Measurements from ENCODE around the gene ARMC8.
"Not testable (repeated sequence)": the region's sequence is repeated elsewhere in the genome, so short reads cannot be mapped to it uniquely, and the experiment has no call there.

ARMC8 gene, protein sequence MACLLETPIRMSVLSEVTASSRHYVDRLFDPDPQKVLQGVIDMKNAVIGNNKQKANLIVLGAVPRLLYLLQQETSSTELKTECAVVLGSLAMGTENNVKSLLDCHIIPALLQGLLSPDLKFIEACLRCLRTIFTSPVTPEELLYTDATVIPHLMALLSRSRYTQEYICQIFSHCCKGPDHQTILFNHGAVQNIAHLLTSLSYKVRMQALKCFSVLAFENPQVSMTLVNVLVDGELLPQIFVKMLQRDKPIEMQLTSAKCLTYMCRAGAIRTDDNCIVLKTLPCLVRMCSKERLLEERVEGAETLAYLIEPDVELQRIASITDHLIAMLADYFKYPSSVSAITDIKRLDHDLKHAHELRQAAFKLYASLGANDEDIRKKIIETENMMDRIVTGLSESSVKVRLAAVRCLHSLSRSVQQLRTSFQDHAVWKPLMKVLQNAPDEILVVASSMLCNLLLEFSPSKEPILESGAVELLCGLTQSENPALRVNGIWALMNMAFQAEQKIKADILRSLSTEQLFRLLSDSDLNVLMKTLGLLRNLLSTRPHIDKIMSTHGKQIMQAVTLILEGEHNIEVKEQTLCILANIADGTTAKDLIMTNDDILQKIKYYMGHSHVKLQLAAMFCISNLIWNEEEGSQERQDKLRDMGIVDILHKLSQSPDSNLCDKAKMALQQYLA

GRCh38 chr3:138187296-138188012, at the start of gene ARMC8:
Gene ARMC8 (plus strand): TSS chr3:138187301. CDS start chr3:138187555, 254 bp downstream.
- no peak for DNase-seq (ENCODE audit: low read depth in 2 of 2)

GRCh38 chr3:138137861-138138260, 49.2 kb upstream of the ARMC8 start:
- no peak for DNase-seq (ENCODE audit: low read depth in 2 of 2)

GRCh38 chr3:138139691-138140090, 47.4 kb upstream of the ARMC8 start:
- DNase-seq (ENCODE audit: low read depth in 2 of 2) = no peak

DNA sequence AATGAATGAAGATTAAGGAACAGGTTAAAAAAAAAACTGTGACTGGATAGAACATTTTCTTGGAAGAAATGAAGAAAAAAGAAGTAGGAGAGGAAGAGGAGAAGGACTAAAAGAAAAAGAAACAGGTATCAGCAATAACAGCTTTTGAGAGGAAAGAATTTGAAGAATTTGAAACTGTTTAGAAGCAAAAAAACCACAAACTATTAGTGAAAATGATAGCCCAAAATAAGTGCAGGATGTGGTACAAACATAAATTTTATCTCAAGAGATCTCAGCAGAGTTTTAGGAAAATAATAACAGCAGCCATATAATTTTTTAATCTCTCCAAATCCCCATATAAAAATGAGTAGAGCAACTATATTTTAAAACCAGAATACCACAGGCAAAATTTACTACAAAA, 46.2 kb upstream of the ARMC8 start:
- no peak for DNase-seq (ENCODE audit: low read depth in 2 of 2)

- not testable (repeated sequence) for DNase-seq (ENCODE audit: low read depth in 2 of 2)
Observed at GRCh38 chr3:138142181-138142580, 44.9 kb upstream of the ARMC8 start.

DNA sequence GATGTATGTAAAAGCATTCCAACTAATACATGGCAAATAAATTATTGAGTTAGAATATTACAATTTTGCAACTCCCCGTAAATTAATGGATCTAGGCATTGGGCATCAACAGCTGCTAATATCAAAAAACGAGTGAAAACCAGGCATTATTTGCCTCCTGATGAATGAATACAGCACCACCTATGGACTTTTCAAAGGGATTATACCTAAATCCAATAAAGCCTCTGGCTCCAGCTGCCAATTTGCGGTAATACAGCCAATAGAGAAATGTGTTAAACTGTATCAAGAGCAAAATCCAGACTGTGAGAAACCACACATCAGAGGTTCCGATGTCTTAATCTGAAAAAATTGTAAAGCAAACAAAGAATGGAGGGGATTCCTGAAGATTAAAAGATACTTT, 38.6 kb upstream of the ARMC8 start:
- DNase-seq (ENCODE audit: low read depth in 2 of 2) = no peak

GRCh38 chr3:138154534-138154933, 32.6 kb upstream of the ARMC8 start:
- no peak for DNase-seq (ENCODE audit: low read depth in 2 of 2)

GRCh38 chr3:138157743-138158142, 29.4 kb upstream of the ARMC8 start:
- DNase-seq (ENCODE audit: low read depth in 2 of 2) = no peak

- DNase-seq (ENCODE audit: low read depth in 2 of 2) = no peak
Observed at GRCh38 chr3:138165061-138165460, 22.0 kb upstream of the ARMC8 start.

- no peak for DNase-seq (ENCODE audit: low read depth in 2 of 2)
Observed at GRCh38 chr3:138172625-138173024, 14.5 kb upstream of the ARMC8 start.

- DNase-seq (ENCODE audit: low read depth in 2 of 2) = no peak
Observed at GRCh38 chr3:138173769-138174420, 13.2 kb upstream of the ARMC8 start.

GRCh38 chr3:138174421-138175131, 12.5 kb upstream of the ARMC8 start, which contains the start of gene DBR1:
Gene DBR1 (minus strand): TSS chr3:138174921. CDS start chr3:138174795, 126 bp downstream.
- DNase-seq (ENCODE audit: low read depth in 2 of 2) = peak; percentile 44 to 53

DNA sequence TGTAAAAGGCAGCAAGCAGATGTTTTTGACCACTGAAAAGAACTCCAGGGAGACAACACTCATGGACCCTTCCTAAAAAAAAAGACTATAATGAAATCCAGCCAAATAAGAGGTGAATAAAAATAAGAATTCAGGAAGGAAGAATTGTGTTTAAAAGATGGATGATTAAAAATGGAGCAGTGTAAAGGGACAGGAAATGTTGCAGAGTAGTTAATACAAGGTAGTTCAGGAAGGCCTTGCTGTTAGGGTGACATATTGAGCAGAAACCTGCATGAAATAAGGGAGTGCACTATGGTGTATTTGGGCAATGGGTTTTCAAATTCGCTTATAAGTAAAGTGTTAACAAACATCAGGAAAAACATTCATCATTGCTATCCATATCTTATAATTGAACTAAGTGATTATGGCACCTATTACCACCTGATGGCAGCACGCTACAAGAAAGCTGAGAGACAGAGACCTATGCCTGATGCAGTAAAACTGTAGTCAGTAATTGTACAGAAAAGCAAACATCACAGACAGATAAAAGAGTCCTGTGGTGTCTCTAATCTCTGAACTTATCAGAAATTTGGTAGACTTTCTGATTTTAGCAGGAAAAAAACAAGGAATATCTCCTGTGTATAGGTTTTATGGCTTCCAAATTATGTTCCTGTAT, 6.6 kb upstream of the ARMC8 start:
- DNase-seq (ENCODE audit: low read depth in 2 of 2) = no peak

- no peak for DNase-seq (ENCODE audit: low read depth in 2 of 2)
Observed at GRCh38 chr3:138184994-138185393, 2.1 kb upstream of the ARMC8 start.

- no peak for DNase-seq (ENCODE audit: low read depth in 2 of 2)
Observed at GRCh38 chr3:138186221-138186620, 880 bp upstream of the ARMC8 start.

DNA sequence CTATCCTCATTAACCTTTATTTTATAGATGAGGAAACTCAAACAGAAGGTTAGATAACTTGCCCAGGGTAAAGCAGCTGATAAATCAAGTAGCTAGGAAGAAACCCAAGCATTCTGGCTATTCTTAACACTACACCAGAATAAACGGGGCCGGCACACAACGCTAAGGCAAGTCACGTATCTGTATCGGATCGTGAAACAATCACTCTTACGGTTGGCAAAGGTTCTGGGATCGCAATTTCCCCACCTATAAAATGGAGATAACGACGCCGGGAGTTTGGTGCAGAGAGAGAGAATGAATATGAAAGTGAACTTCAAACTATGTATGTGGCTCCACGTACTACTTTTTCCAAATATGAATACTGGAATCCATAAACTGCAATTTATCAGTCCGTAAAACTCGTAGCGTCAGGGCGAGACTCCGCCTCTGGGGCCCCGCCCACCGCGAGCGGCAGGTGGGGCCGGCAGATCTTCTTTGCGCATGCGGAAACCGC, 252 bp upstream of the ARMC8 start:
- DNase-seq (ENCODE audit: low read depth in 2 of 2) = peak; percentile 77 to 78

DNA sequence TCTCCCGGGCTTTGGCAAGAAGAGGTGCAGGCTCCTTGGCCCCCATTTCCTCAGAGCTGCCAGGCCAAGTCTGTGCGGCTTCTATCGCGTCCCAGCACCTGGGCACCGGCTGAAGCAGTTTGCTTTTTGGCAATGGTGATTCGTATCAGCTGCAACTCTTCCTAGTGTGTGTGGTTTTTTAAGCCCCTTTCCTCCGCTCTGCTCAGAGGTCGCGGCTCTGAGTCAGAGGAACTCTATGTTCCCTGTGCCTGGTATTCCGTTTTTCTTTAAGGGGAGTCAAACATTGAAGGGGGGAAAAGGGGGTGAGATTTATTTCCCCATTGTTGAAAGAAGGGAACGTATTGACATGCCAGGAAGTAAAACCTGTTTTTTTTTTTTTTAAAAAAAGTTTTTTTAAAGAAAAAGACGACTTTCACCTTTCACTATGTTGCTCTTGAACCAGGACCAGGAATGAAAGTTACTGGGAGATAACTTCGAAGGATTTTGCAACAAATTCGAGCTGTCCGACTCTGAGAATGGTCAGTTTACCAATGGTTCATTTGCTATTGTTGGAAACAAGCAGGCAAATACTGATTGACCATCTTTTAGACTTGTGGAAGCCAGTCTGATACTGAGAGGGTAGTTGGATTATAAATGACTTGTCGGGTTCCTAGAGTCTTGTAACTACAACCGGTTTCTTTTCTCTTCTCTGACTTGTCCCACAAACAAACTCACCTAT, 1.1 kb downstream of the ARMC8 start:
- peak in 1 of 2 donors; percentile 3 for DNase-seq (ENCODE audit: low read depth in 2 of 2)

DNA sequence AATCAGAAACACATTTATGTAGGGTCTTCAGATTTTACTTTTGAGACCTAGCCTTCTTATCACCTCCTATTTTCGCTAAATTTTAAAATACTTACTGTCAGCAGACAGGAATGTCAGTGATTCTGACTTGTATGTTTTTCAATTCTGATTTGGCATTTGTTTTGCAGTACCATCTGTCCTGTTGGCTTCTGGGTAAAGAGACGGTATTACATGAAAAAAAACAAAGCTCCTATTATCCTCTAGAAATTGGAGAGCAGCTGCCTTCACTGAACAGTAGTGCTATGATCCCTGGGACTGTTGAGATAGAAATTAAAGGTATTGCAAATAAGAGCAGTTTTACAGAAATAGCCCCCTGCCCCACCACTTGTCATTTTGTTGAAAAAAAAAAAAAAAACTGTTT, 8.4 kb downstream of the ARMC8 start:
- DNase-seq (ENCODE audit: low read depth in 2 of 2) = no peak

DNA sequence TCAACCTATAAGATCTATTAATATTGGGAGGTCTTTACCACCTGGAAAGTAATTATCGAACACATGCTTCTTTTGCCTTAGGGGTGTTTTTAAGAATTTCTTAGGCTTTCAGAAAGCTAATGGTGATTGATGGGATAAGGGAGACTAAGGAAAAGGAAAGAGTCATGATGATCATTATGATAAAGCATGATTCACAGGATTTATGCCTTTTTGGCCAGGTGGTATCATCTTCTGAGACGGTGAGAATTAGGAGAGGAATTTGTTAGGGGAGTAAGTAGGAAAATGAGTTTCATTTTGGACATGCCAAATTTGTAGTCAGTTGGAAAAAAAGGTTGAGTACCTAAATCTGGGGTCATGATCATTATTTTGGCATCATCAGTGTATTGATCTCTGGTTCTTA, 8.9 kb downstream of the ARMC8 start:
- DNase-seq (ENCODE audit: low read depth in 2 of 2) = no peak

DNA sequence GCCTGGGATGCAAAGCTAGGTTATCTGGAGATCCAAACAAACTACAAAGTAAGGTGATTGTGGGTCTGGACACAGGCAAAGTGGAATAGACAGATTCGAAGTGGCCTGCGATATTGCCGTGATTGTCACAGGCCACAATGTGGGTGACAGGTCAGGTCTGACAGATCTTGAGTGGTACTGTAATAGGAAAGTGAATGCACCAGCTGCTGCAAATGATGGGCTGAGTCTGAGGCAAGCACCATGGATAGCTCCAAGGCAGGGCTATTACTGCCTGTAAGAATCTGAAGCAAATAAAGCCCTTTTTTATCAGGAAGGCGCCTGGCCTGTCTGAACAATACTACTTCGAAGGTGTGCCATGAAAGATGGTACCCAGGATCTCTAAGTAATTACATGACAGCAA, 10.0 kb downstream of the ARMC8 start:
- no peak for DNase-seq (ENCODE audit: low read depth in 2 of 2)

Measured in stimulated activated CD8-positive, alpha-beta memory T cell treated with anti-CD3 and anti-CD28 coated beads, Interleukin-15, amount 100 ng/mL, for 4 hours (primary cell).